IPS-15b (cell line): Measurements from ENCODE around the gene ZRANB1.

ENCODE experiments used
- H3K27me3 ChIP-seq: one replicate; pipeline ENCODE4 v1.6.1; 2013; ENCODE audit warnings: low read length; ENCODE audit not compliant: control insufficient read depth, insufficient read depth
- H3K36me3 ChIP-seq: one replicate; pipeline ENCODE4 v1.6.1; 2013; ENCODE audit warnings: low read length; ENCODE audit not compliant: control insufficient read depth, insufficient read depth
- H3K4me1 ChIP-seq: one replicate; pipeline ENCODE4 v1.6.1; 2013; ENCODE audit warnings: mild to moderate bottlenecking, low read length; ENCODE audit not compliant: control insufficient read depth, insufficient read depth
- H3K4me3 ChIP-seq: one replicate; pipeline ENCODE4 v1.5.1; 2013; ENCODE audit warnings: low read depth, low read length
- H3K9ac ChIP-seq: one replicate; pipeline ENCODE4 v1.6.1; 2013; ENCODE audit warnings: low read depth, mild to moderate bottlenecking, low read length
- H3K9me3 ChIP-seq: one replicate; pipeline ENCODE4 v1.6.1; 2013; ENCODE audit warnings: mild to moderate bottlenecking, low read length; ENCODE audit not compliant: control insufficient read depth, insufficient read depth

The ZRANB1 gene

GRCh38 chr10:125004571-125005311 lies 62.8 kb downstream of the ZRANB1 start:
- Histone ChIP-seq H3K4me1 (no peaks in the 10 kb centered on the region), H3K4me3 (no peak overlapping the region), H3K9me3 (no peaks in the 10 kb centered on the region), H3K27me3 (no peaks in the 10 kb centered on the region), H3K36me3 (peaks cover 70% of the 10 kb centered on the region), H3K9ac (no peak overlapping the region)

GRCh38 chr10:125005312-125006187 lies 63.6 kb downstream of the ZRANB1 start:
- H3K9me3 ChIP-seq = no peaks in the 10 kb centered on the region
- H3K4me1 ChIP-seq = peaks cover 5% of the 10 kb centered on the region
- H3K4me3 ChIP-seq = no peak overlapping the region
- H3K27me3 ChIP-seq = no peaks in the 10 kb centered on the region
- no peak overlapping the region for H3K9ac ChIP-seq
- peaks cover 61% of the 10 kb centered on the region for H3K36me3 ChIP-seq

- H3K36me3 ChIP-seq = peaks cover 55% of the 10 kb centered on the region
- peaks cover 10% of the 10 kb centered on the region for H3K4me1 ChIP-seq
- H3K27me3 ChIP-seq = no peaks in the 10 kb centered on the region
- H3K9ac ChIP-seq = no peak overlapping the region
- no peak overlapping the region for H3K4me3 ChIP-seq
- no peaks in the 10 kb centered on the region for H3K9me3 ChIP-seq
These were observed 64.3 kb downstream of the ZRANB1 start for GRCh38 chr10:125006188-125006680.

- Histone ChIP-seq H3K27me3 (no peaks in the 10 kb centered on the region), H3K4me3 (no peak overlapping the region), H3K9ac (no peak overlapping the region), H3K36me3 (peaks cover 55% of the 10 kb centered on the region), H3K4me1 (peaks cover 10% of the 10 kb centered on the region), H3K9me3 (no peaks in the 10 kb centered on the region)
These were observed 65.1 kb downstream of the ZRANB1 start for GRCh38 chr10:125006921-125007426.

GRCh38 chr10:125007436-125007835 lies 65.5 kb downstream of the ZRANB1 start:
- Histone ChIP-seq H3K4me1 (peaks cover 10% of the 10 kb centered on the region), H3K4me3 (no peak overlapping the region), H3K27me3 (no peaks in the 10 kb centered on the region), H3K36me3 (peaks cover 55% of the 10 kb centered on the region), H3K9ac (no peak overlapping the region), H3K9me3 (no peaks in the 10 kb centered on the region)

- peaks cover 10% of the 10 kb centered on the region for H3K4me1 ChIP-seq
- no peak overlapping the region for H3K4me3 ChIP-seq
- H3K27me3 ChIP-seq = no peaks in the 10 kb centered on the region
- H3K9ac ChIP-seq = no peak overlapping the region
- H3K9me3 ChIP-seq = no peaks in the 10 kb centered on the region
- H3K36me3 ChIP-seq = peaks cover 49% of the 10 kb centered on the region
These were observed 67.0 kb downstream of the ZRANB1 start for GRCh38 chr10:125008689-125009638.

- H3K9ac ChIP-seq = no peak overlapping the region
- H3K4me3 ChIP-seq = no peak overlapping the region
- peaks cover 52% of the 10 kb centered on the region for H3K36me3 ChIP-seq
- no peaks in the 10 kb centered on the region for H3K27me3 ChIP-seq
- H3K4me1 ChIP-seq = peaks cover 10% of the 10 kb centered on the region
- H3K9me3 ChIP-seq = no peaks in the 10 kb centered on the region
These were observed 67.8 kb downstream of the ZRANB1 start for GRCh38 chr10:125009661-125010161.

- Histone ChIP-seq H3K27me3 (no peaks in the 10 kb centered on the region), H3K36me3 (peaks cover 50% of the 10 kb centered on the region)
These were observed 68.4 kb downstream of the ZRANB1 start for GRCh38 chr10:125010362-125010761.

GRCh38 chr10:125011171-125011925 lies 69.4 kb downstream of the ZRANB1 start:
- Histone ChIP-seq H3K4me1 (peaks cover 10% of the 10 kb centered on the region), H3K27me3 (no peaks in the 10 kb centered on the region), H3K4me3 (no peak overlapping the region), H3K9ac (no peak overlapping the region), H3K9me3 (no peaks in the 10 kb centered on the region), H3K36me3 (peaks cover 47% of the 10 kb centered on the region)

More at GRCh38 chr10:125010362-125010761, 68.4 kb downstream of the ZRANB1 start:
- Histone ChIP-seq H3K9me3 (no peaks in the 10 kb centered on the region), H3K9ac (no peak overlapping the region), H3K4me1 (peaks cover 10% of the 10 kb centered on the region), H3K4me3 (no peak overlapping the region)

GRCh38 chr10:125011926-125012705 lies 70.2 kb downstream of the ZRANB1 start:
- Histone ChIP-seq H3K36me3 (peaks cover 43% of the 10 kb centered on the region), H3K9ac (no peak overlapping the region), H3K4me1 (peaks cover 10% of the 10 kb centered on the region), H3K4me3 (no peak overlapping the region), H3K9me3 (no peaks in the 10 kb centered on the region), H3K27me3 (no peaks in the 10 kb centered on the region)
